OCI-LY7 (cell line): ENCODE data around the gene ICA1. TPM values are rescaled to one million over a fixed set of nuclear protein-coding genes. Genes with fewer than 3 reads are reported as not detected.

Experiments used
- BruUV-seq: library from RNA; stranded (reverse); fragments of 400-500 nt; replicated peaks from 2 replicates; lab custom pipeline; 2021; lab: Mats Ljungman, UMichigan
- CTCF ChIA-PET: fragments of 300-600 bp; sonication (Branson Sonifier 250); formaldehyde crosslinking; loops from one replicate; lab custom pipeline; 2022; ENCODE audit warnings: antibody characterized with exemption; ENCODE audit not compliant: unreplicated experiment; lab: Charles Lee
- POLR2A ChIA-PET: fragments of 300-600 bp; sonication (Branson Sonifier 250); formaldehyde crosslinking; loops from one replicate; lab custom pipeline; 2022; ENCODE audit warnings: antibody characterized with exemption; lab: Charles Lee
- DNase-seq: peaks from one replicate; pipeline ENCODE4 v3.0.0-alpha.2; 2015; ENCODE audit warnings: low spot score
- H2AFZ ChIP-seq: fragments of 200-600 bp; sonication (generic), shearing (Covaris generic); 2 replicates; pipeline ENCODE4 v1.6.1; 2014; ENCODE audit warnings: mild to moderate bottlenecking, antibody characterized with exemption, low read length, moderate library complexity
- H3K27ac ChIP-seq: fragments of 200-600 bp; sonication (generic); 2 replicates; pipeline ENCODE4 v1.5.1; 2014; ENCODE audit warnings: mixed run types, low read depth, mild to moderate bottlenecking, moderate library complexity, low read length, inconsistent platforms; ENCODE audit not compliant: poor library complexity, severe bottlenecking
- H3K36me3 ChIP-seq: fragments of 200-600 bp; sonication (generic); 2 replicates; pipeline ENCODE4 v1.6.1; 2014; ENCODE audit warnings: mild to moderate bottlenecking, antibody characterized with exemption, low read length, moderate library complexity, mixed read lengths; ENCODE audit not compliant: insufficient read depth
- H3K4me1 ChIP-seq: fragments of 200-600 bp; sonication (generic); 2 replicates; pipeline ENCODE4 v1.5.1; 2014; ENCODE audit warnings: mild to moderate bottlenecking, low read length; ENCODE audit not compliant: insufficient read depth, poor library complexity, severe bottlenecking
- H3K4me2 ChIP-seq: fragments of 200-600 bp; sonication (generic); 2 replicates; pipeline ENCODE4 v1.6.1; 2014; ENCODE audit warnings: mild to moderate bottlenecking, low read length
- H3K4me3 ChIP-seq: fragments of 200-600 bp; sonication (generic); 2 replicates; pipeline ENCODE4 v1.5.1; 2014; ENCODE audit warnings: mild to moderate bottlenecking, low read depth, low read length; ENCODE audit not compliant: poor library complexity, severe bottlenecking
- H3K79me2 ChIP-seq: fragments of 200-600 bp; sonication (generic); 2 replicates; pipeline ENCODE4 v1.6.1; 2016; ENCODE audit warnings: low read depth, mild to moderate bottlenecking, low read length, moderate library complexity, mixed read lengths; ENCODE audit not compliant: insufficient read depth
- H3K9me2 ChIP-seq: fragments of 200-600 bp; sonication (generic); 2 replicates; pipeline ENCODE4 v1.6.1; 2016; ENCODE audit warnings: mild to moderate bottlenecking, low read length, mixed read lengths; ENCODE audit not compliant: insufficient read depth
- H3K9me3 ChIP-seq: fragments of 200-600 bp; sonication (generic); 2 replicates; pipeline ENCODE4 v1.6.1; 2014; ENCODE audit warnings: mild to moderate bottlenecking, mixed run types, low read length, mixed read lengths
- H4K20me1 ChIP-seq: fragments of 200-600 bp; sonication (generic); 2 replicates; pipeline ENCODE4 v1.6.1; 2014; ENCODE audit warnings: mild to moderate bottlenecking, antibody characterized with exemption, low read length, moderate library complexity, mixed read lengths; ENCODE audit not compliant: insufficient read depth
- CTCF ChIP-seq: fragments of 200-600 bp; sonication (generic); conservative IDR thresholded peaks from 2 replicates; pipeline ENCODE4 v1.5.1; 2014; ENCODE audit warnings: mild to moderate bottlenecking, antibody characterized with exemption, low read length, moderate library complexity, mixed read lengths
- EZH2phosphoT487 ChIP-seq: fragments of 200-600 bp; sonication (generic); IDR thresholded peaks from 2 replicates; pipeline ENCODE4 v1.6.1; 2018; ENCODE audit warnings: low read depth, borderline replicate concordance, mild to moderate bottlenecking, mixed run types, antibody characterized with exemption, low read length, moderate library complexity, mixed read lengths
- intact Hi-C: fragments of 100-400 bp; cut with micrococcal nuclease; formaldehyde crosslinking; loops from one replicate; pipeline ENCODE4 v1.10.0; 2022; ENCODE audit not compliant: unreplicated experiment
- total RNA-seq, 2 experiments: library from RNA; depleted of rRNA in 1 of 2; stranded (reverse); fragments of >200 nt in 1 of 2; shearing (Covaris generic) in 1 of 2; gene quantifications; 2 replicates each; pipeline ENCODE4 v1.2.3, GENCODE V29; 2014 to 2022

The ICA1 gene
- total RNA-seq, 2 experiments from 2014 or later, result 0.49 TPM; not detected in 1

GRCh38 chr7:8131694-8132605, 130.0 kb downstream of the ICA1 start:
- Histone ChIP-seq H3K4me2 (no peak overlapping the region), H3K27ac (no peak overlapping the region), H3K4me3 (no peak overlapping the region), H3K9me3 (no peaks in the 10 kb centered on the region), H3K79me2 (no peaks in the 10 kb centered on the region), H3K4me1 (no peaks in the 10 kb centered on the region), H3K36me3 (no peaks in the 10 kb centered on the region), H4K20me1 (no peaks in the 10 kb centered on the region), H3K9me2 (no peaks in the 10 kb centered on the region), H2AFZ (no peak overlapping the region)
- no peak for TF ChIP-seq CTCF
- ChIA-PET CTCF (no interaction called here), POLR2A (interaction anchor here (0.6 kb wide), 2 partner anchors 38 to 950 kb away, joined by 3 read pairs; partner anchors contain the start of gene C1GALT1)
- intact Hi-C loops, result loop anchor here (2.0 kb wide), 1 partner anchor 59 kb away; no protein-coding TSS in a partner anchor
- BruUV-seq, result no TSS peak
- DNase-seq, result no peak

- H3K4me1 ChIP-seq, result peaks cover 8% of the 10 kb centered on the region
- no peak overlapping the region for H3K4me3 ChIP-seq
- no peaks in the 10 kb centered on the region for H3K9me2 ChIP-seq
- ChIA-PET POLR2A (no interaction called here), CTCF (no interaction called here)
- H3K4me2 ChIP-seq, result no peak overlapping the region
- H3K36me3 ChIP-seq, result no peaks in the 10 kb centered on the region
- no peaks in the 10 kb centered on the region for H3K79me2 ChIP-seq
- H3K9me3 ChIP-seq, result no peaks in the 10 kb centered on the region
- no peak overlapping the region for H3K27ac ChIP-seq
- no TSS peak for BruUV-seq
- TF ChIP-seq CTCF (no peak), EZH2phosphoT487 (no peak)
- intact Hi-C loops, result loop anchor here (2.0 kb wide), 1 partner anchor 60 kb away; no protein-coding TSS in a partner anchor
- H4K20me1 ChIP-seq, result no peaks in the 10 kb centered on the region
- no peak overlapping the region for H2AFZ ChIP-seq
- DNase-seq, result no peak
These were observed 131.3 kb downstream of the ICA1 start for GRCh38 chr7:8130663-8131062.

- no peak overlapping the region for H3K4me3 ChIP-seq
- POLR2A ChIA-PET, result no interaction called here
- no peak overlapping the region for H3K27ac ChIP-seq
These were observed 132.7 kb downstream of the ICA1 start for GRCh38 chr7:8129318-8129659.

More at GRCh38 chr7:8129318-8129659, 132.7 kb downstream of the ICA1 start:
- no peaks in the 10 kb centered on the region for H3K36me3 ChIP-seq
- peaks cover 10% of the 10 kb centered on the region for H3K4me1 ChIP-seq
- H3K79me2 ChIP-seq, result no peaks in the 10 kb centered on the region
- CTCF ChIA-PET, result no interaction called here
- no peak overlapping the region for H2AFZ ChIP-seq
- no peaks in the 10 kb centered on the region for H3K9me3 ChIP-seq
- no peaks in the 10 kb centered on the region for H3K9me2 ChIP-seq
- no peaks in the 10 kb centered on the region for H4K20me1 ChIP-seq
- TF ChIP-seq CTCF, result no peak
- TF ChIP-seq EZH2phosphoT487, result no peak
- peak overlapping the region; percentile 11; the same call in 1 of the 2 replicates for H3K4me2 ChIP-seq
- no TSS peak for BruUV-seq
- no peak for DNase-seq
- intact Hi-C loops, result no loop called here
